GM21515 (cell line): Measurements from ENCODE around the gene TMEM220.
"Not testable (repeated sequence)": the region's sequence is repeated elsewhere in the genome, so short reads cannot be mapped to it uniquely, and the experiment has no call there.

Source experiments
- ATAC-seq: cut with Tn5 transposase; IDR thresholded peaks from one replicate; pipeline ENCODE4 v1.9.1; 2021; ENCODE audit not compliant: unreplicated experiment

Gene TMEM220

GRCh38 chr17:10731408-10731879, 1.6 kb upstream of the TMEM220 start:
- ATAC-seq, result no peak

GRCh38 chr17:10730247-10730646, 424 bp upstream of the TMEM220 start:
- ATAC-seq, result not testable (repeated sequence)

GRCh38 chr17:10728331-10728892, 1.4 kb downstream of the TMEM220 start:
- no peak for ATAC-seq

- no peak for ATAC-seq
These were observed 2.6 kb downstream of the TMEM220 start for GRCh38 chr17:10727192-10727591.

GRCh38 chr17:10726196-10726595, 3.6 kb downstream of the TMEM220 start:
- ATAC-seq, result no peak

- ATAC-seq, result no peak
These were observed 4.6 kb downstream of the TMEM220 start for GRCh38 chr17:10725262-10725661.

- ATAC-seq, result no peak
These were observed 5.2 kb downstream of the TMEM220 start for GRCh38 chr17:10724546-10725195.

- ATAC-seq, result no peak
These were observed 11.3 kb downstream of the TMEM220 start for GRCh38 chr17:10718547-10718946.

- no peak for ATAC-seq
These were observed 13.6 kb downstream of the TMEM220 start for GRCh38 chr17:10716218-10716617.

GRCh38 chr17:10713318-10713717, 16.5 kb downstream of the TMEM220 start:
- no peak for ATAC-seq

- ATAC-seq, result no peak
These were observed 24.1 kb downstream of the TMEM220 start for GRCh38 chr17:10705727-10706126.

GRCh38 chr17:10702574-10702973, 27.2 kb downstream of the TMEM220 start:
- ATAC-seq, result no peak

- ATAC-seq, result no peak
These were observed 30.0 kb downstream of the TMEM220 start for GRCh38 chr17:10699856-10700255.

GRCh38 chr17:10698096-10698818, 31.6 kb downstream of the TMEM220 start:
- no peak for ATAC-seq

- peak; percentile 94 for ATAC-seq
These were observed 32.4 kb downstream of the TMEM220 start, which contains the start of the genes ADPRM and SCO1 for GRCh38 chr17:10697092-10698081. Gene ADPRM (plus strand): TSS chr17:10697594. CDS start chr17:10704927, 7,333 bp downstream. Gene SCO1 (minus strand): TSS chr17:10697533. CDS start chr17:10697507, 26 bp downstream.

GRCh38 chr17:10695875-10696407, 33.9 kb downstream of the TMEM220 start:
- not testable (repeated sequence) for ATAC-seq

- no peak for ATAC-seq
These were observed 42.3 kb downstream of the TMEM220 start for GRCh38 chr17:10687499-10687898.

GRCh38 chr17:10683853-10684252, 46.0 kb downstream of the TMEM220 start:
- no peak for ATAC-seq

- no peak for ATAC-seq
These were observed 47.9 kb downstream of the TMEM220 start for GRCh38 chr17:10681866-10682446.

GRCh38 chr17:10674704-10675103, 55.1 kb downstream of the TMEM220 start:
- no peak for ATAC-seq
